C1 segment of cervical spinal cord (tissue), 14 donors: ENCODE measurements around the gene DIS3L2.
"Not testable (repeated sequence)": the region's sequence is repeated elsewhere in the genome, so short reads cannot be mapped to it uniquely, and the experiment has no call there.

ENCODE experiments used
- DNase-seq, 14 donors: peaks; one replicate each; lab custom pipeline; 2025; lab: John Stamatoyannopoulos, UW

Gene DIS3L2

DNA sequence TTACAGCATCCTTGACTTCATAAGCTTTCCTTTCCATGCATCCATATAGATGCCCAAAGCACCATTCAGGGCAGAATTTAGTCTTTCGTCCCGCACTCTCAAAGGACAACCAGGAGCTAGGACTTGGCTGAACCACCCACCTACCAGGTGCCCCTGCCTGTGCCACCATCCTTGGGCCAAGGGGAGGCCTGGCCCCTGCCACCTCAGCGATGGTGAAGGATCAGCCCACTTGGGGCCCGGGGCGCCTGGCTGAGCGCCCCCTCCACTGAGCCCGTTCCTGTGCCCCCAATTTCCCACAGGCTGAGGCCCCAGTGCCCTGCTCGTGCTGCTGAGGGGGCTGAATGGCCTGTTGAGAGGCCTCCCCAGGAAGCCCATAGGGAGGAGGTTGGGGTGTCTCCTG lies 383.7 kb downstream of the DIS3L2 start:
- no peak for DNase-seq

DNA sequence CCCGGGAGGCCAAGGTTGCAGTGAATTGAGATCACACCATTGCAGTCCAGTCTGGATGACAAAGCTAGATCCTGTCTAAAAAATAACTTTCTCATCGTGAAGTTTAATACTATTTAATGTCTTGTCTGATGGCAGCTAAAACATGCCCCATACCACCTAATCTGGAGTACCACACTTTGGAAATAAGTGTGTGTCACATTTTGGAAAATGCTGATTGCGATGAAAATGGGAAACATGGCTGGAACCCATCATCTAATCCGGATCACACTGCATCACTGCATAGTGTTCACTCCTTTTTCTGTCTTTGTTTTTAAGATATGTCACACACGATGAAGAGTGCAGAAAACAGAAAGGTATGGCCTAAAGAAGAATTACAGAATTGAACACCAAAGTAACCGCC lies 385.9 kb downstream of the DIS3L2 start:
- DNase-seq = no peak

DNA sequence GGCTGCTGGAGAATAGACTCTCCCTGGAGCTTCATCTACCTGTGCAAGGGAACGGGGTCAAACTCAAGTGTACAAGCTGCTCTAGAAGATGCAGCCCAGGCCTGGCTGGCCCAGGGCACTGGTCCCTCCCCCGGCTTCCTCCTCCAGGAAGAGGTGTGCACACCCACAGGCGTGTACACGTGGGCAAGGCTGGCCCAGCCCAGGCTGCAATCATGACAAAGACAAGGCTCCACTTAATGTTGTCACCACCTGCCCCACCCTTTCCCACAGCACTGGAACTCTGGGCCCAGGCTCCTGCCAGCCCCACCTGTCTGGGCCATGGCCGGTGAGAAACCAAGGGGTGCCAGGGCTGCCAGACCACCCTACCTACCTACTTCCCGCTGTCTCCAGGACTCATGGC lies 387.4 kb downstream of the DIS3L2 start:
- DNase-seq = no peak

DNA sequence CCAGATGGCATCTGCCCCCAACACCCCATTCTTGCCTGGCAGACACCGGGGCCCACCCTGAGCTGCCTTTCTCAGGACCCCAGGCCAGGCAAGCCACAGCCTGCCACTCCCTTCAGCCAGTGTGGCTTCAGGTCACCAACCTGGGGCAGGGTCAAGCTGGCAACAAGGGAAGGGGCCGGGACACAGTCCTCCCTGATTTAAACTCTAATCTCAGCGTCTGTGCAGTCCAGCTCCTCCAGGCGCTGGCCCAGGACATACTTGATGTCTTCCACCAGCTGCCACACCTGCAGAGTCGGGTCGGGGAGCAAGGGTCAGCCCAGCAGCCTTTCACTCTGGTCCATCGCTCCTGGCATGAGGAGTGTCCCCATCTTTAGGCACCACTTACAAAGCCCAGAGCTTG lies 388.0 kb downstream of the DIS3L2 start:
- no peak for DNase-seq

DNA sequence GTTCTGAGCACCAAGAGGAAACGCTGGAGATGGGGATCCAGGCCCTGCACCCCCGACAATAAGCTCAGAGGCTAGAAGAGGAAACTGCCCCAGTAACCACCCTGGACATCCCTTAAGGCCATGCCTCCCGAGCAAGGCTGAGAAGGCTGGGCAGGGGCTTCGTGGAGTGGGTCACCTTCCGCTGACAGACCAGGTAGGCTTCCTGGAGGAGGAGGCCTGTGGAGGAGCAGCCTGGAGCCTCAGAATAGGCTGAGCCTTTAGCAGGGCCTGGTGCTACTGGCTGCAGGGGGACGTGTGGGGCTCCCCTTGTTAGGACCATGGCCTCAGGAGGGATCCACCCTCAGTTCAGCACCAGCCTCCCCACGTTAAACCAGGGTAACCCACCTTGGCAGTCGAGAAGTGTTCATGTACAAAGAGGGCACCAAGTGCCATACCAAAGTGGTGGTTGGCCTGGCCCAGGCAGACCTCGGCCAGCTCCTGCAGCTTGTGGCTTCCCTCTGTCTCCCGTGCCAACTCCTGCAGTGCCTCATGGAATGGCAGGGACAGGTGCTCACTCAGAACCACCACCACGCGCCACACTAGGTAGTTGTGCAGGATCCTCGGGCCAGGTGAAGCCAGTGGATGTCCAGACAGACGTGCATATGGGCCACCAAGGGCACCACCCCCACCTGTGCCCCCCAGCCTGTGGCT lies 388.6 kb downstream of the DIS3L2 start:
- DNase-seq = no peak

DNA sequence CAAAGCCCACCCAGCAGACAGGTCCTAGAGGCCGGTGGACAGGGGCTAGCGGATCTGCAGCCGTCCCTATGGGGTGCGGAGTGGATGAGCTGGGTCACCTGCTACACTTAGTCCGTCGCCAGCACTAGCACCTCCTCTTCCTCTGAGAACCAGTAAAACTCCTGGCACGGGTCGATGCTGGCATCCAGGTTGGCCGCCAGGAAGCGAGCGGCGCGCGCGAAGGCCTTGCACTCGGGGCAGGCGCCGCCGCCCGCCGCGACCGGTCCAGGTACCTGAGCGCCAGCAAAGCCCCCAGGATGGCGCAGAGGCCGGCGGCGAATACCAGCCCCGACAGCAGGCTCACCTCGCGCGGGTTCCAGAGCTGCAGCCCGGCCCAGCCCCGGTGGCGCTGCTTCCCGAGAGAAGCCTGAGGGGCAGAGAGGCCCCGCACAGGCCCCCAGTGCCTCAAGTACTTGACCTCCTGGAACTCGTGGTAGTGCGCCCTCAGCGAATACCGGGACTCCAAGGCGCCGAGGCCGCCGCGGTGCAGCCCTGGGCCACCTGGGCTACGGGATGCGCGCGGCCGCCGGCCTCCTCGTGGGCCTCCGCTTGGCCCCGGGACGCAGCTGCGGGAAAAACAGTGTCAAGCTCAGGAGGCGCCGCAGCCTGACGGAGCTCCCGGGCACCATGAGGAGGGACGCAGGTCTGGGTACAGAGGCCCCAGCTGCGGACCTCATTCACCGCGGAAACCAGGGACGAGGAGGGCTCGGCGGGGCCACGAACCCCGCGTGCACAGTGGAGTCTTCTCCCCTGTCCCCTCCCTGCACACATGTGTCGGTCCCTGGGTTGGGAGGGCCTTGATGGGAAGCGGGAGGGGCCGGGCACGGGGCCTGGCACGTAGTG lies 389.5 kb downstream of the DIS3L2 start:
- no peak for DNase-seq

DNA sequence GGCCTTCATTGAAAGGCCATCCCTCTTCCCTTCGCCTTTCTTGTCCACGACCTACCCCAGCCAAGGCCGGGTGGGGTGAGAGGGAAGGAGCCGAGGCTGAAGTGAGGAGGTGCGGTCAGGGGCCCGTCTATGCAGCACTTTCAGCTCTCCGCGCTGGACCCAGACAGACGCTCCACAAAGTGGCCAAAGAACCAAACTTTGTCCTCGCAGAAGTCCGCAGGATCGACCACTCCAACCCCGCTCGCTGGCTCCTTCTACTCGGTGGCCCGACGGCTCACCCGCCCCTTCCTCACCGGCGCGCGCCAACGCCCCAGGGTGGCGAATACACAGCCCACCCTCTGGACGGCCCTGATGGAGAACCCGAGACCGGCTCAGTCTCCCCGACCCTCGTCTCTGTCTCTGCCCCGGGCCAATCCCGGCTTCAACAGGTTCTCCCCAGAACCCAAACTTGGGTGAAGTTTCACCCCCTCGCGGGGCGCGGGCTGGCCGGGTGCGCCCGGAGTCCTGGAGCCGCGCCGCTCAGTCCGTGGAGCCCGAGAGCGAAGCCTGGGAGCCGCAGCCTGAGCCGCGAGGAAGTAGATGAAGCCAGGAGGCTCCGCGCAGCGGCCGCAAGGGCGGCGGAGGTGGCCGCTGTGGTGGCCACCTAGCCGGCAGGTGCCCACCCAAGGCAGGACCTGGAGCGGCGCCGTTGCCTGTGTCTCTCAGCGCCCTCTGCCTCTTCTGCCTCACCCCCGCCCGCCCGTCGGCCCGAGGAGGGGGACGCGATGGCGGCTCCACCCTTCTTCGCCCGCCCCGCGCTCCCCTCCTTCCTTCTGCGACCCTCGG lies 390.4 kb downstream of the DIS3L2 start:
- DNase-seq = no peak

DNA sequence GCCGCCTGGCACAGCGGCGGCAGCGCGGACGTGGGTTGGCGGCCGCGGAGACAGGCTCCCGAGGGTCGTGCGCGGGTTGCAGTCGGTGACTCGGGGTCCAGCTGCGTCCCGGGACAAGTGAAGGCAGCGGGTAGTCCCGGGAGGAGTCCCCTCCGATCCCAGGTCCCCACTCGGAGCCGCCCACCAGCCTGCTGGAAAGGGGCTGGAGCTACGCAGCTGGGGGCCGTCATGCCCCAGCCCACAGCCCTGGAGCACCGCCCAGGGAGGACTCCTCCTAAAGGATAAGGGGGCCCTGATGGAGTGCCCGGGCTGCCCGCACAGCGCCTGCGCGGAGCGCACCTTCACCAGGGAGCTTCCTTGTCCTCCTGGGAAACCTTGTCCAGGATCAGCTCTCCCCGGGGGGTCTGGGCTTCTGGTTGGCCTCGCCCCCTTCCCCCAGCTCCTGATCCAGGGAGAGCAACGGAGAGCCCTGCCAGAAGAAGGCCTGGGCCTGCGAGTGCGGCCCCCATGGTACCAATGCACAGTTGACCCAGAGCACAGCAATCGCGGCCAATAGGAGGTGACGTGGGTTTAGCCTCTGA lies 391.1 kb downstream of the DIS3L2 start:
- no peak for DNase-seq

DNA sequence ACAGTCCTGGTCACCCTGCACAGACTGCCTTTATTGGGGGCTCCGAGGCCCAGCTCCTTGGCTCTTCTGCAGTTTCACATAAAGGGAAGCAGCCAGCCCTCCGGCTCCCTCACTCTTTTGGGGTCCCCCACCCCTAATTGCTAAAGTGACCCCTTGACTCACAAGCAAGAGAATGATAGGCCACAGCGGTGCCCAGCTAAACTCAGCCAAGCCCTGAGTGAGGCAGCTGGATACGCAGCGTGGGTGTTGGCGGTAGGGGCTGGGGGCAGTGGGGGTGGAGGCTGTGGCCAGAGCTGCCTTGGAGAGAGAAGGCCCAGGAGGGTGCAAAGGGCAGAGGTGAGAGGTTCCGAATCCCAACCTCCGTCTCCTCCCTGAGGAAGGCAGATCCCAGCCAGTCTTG lies 391.6 kb downstream of the DIS3L2 start:
- no peak for DNase-seq

DNA sequence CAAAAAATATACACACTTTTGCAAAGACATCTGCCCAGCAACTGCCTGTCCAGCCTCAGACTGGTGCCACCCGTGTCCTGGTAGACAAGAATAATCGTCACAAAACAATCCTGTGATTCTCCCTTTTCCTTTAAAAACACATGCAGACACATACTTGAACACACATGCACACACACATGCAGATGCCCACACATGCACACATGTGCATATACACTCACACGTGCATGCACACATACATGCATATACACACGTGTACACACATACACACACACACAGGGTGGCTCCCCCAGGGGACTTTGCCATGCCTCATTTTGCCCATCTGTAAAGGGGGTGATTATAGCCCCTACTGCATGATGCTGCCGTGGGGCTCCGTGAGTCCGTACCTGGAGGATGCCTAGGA lies 392.1 kb downstream of the DIS3L2 start:
- DNase-seq = no peak

DNA sequence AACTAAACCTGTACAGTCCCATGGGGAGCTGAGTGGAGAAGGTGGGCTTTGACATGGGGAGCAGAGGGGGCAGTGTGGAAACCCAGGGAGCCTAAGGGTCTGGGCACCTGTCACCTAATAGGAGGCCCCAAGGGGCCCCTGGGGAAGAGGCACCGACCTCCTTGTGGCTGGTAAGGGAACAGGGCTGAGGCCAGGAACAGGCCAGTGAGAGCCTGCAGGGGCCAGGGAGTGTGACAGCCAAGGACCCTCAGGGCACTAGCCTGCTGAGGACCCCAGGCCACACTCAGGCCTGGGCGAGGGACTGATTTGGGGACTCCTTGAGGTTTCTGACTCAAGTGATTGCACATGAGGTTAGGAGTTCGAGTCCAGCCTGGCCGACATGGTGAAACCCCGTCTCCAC lies 392.6 kb downstream of the DIS3L2 start:
- no peak for DNase-seq

DNA sequence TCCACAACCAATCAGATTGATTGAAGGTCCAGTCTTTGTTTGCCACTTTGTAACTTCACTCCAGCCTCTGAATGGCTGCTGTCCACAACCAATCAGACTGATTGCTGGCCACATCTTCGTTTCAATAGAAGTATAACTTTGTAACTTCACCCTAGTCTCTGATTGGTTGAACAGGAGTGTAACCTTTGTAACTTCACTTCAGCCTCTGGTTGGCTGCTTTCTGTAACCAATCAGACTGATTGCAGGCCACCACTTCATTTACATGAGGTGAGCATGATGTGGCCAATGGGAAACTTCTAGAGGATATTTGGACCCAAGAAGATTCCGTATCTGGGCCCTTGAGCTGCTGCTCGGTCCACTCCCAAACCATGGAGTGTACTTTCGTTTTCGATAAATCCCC lies 400.1 kb downstream of the DIS3L2 start:
- no peak for DNase-seq

DNA sequence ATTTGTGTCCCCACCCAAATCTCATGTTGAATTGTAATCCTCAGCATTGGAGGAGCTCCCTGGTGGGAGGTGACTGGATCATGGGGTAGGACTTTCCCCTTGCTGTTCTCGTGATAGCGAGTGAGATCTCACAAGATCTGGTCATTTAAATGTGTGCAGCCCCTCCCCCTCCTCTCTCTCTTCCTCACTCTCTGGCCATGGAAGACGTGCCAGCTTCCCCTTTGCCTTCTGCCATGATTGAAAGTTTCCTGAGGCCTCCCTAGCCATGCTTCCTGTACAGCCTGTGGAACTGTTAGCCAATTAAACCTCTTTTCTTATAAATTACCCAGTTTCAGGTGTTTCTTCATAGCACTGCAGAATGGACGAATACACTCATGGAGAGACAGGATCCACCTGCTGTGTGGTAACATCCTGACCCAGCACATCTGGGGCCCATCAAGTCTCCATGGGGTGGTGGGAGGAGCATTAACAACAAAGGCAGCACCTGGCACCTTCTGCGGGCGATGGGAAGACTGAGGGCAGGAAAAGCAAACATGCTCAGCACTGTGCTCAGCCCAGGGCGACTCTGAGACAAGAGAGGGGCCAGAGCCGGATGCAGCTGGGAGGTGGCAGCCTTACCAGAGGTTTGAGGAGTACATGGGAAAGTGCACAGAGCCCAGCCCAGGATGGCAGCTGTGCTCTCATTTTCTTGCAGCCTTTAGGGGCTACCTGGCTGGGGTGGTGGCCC lies 400.8 kb downstream of the DIS3L2 start:
- no peak for DNase-seq

DNA sequence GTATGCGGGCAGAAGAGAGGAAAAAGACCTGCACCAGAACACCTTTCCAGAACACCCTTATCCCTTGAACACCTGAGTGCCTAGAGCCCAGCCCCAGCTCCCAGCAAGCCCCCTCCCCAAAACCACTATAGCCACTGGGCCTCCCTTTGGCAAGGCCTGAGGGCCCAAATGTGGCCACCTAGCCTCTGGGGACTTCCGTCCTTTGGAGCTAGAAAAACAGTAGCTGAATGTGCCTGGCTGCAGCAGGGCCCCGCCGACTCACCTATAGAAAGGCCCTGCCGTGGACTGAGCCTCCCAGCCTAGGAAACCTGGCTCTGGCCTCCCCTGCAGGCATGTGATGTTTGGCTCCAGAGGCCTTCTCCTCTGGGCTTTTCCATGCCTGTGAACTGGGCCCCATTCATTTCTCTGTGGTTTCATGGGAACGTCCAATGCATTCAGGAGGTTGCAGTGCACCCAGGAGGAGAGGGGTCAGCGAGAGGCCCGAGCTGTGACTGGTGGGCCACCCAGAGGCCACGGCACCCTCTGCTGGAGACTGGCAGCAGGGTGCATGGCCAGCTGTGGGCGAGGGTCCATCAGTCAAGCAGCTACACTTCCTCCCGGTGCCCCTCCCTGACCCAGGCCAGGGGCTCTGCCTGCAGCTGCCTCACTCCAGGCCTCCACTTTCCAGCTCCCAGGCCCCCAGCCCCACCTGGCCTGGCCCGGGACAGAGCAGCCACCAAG lies 401.7 kb downstream of the DIS3L2 start:
- DNase-seq = not testable (repeated sequence)

DNA sequence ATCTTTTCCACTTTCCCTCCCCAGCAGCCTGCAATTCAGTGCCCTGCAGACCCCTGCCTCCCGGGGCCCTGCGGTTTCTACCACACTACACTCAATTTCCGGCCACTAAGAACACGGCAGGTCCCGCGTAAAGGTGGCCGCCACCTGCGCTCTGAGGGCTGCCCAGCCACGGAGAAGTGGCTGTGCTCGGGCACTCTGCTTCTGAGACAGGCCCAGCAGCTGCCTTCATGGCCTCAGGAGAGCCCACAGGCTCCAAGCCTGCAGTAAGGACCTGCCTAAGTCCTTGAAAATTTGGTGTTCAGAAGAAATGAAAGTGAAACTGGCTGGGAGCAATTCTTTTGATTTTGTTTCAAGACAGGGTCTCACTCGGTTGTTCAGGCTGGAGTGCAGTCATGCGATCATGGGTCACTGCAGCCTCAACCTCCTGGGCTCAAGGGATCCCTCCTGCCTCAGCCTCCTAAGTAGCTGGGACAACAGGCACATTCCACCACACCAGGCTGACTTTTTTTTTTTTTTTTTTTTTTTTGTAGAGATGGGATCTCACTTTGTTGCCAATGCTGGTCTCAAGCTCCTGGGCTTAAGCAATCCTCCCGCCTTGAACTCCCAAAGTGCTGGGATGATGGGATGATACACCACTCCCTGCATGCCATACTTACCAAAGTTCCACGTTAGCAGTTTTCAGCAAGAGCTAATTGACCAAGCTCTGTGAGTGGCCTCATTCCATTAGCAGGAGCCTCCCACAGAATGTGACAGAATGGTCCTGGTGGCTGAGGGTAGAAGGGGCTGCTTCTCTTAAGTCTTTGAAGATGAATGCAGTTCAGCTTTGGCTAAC lies 402.5 kb downstream of the DIS3L2 start:
- DNase-seq = no peak

DNA sequence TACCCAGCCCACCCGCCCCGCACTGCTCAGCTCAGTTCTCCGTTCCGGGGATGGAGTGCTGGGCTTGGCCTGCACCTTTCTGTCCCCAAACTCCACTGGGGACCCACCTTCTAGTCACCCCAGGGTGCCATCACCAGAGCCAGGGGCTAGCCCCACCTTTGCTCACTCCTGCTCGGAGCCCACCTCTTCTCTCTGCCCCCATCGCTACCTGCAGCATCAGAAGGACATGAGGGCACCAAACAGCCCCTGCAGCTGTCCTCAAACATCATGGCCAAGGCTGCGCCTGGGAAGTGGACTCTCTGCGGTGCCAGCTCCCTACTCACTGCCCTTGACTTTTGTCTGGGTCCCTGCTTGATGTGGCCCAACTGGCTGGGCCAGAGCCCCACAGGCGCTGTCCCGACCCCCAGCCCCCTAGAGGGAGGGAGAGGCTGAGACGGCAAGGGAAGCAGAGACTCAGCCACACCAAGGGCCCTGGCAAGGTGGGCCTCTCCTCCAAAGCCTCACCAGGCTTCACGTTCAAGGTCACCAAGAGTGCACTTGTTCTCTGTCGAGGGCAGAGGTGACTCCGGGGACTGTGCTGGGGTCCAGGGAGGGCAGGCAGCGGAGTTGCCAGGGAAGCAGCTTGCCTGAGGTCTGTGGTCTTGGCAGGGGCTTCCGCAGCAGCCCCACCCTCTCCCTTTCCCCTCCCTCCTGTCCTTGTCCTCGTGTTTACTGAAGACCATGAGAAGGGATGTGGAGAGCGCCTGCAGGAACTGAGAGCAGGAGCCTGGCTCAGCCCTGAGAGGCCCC lies 403.5 kb downstream of the DIS3L2 start:
- DNase-seq = not testable (repeated sequence)

DNA sequence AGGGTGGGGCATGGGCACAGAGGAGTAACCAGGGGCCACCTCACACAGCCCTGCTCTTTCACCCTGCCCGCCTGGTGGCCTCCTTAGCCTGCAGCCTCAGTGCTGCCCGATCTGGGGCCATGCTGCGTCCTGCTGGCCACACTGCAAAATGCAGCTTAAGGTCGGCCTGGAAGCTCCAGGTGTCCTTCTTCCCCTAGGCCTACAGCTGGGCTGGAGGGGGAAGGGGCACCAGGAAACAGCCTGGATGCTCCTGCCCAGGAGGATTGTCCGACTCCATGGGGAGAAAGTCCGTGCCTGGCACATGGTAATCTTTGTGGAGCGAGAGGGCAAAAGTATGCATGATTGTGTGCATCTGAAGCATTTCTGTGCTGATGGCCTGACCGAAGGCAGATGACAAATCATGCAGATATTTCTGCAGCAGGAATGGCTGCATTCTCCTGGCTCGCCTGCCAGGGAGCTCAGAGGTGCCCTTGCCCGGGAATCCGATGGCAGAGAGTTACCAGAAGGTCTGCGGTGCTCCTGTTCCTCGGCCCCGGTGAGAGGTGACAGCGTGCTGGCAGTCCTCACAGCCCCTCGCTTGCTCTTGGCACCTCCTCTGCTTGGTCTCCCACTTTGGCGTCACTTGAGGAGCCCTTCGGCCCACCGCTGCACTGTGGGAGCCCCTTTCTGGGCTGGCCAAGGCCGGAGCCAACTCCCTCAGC lies 404.3 kb downstream of the DIS3L2 start:
- no peak for DNase-seq

DNA sequence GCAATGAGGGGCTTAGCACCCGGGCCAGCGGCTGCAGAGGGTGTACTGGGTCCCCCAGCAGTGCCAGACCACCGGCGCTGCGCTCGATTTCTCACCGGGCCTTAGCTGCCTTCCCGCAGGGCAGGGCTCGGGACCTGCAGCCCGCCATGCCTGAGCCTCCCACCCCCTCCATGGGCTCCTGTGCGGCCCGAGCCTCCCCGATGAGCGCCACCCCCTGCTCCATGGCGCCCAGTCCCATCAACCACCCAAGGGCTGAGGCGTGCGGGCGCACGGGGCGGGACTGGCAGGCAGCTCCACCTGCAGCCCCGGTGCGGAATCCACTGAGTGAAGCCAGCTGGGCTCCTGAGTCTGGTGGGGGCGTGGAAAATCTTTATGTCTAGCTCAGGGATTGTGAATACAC lies 404.9 kb downstream of the DIS3L2 start:
- DNase-seq = not testable (repeated sequence)
